Measurements from ENCODE around the gene THBS2.

DNA sequence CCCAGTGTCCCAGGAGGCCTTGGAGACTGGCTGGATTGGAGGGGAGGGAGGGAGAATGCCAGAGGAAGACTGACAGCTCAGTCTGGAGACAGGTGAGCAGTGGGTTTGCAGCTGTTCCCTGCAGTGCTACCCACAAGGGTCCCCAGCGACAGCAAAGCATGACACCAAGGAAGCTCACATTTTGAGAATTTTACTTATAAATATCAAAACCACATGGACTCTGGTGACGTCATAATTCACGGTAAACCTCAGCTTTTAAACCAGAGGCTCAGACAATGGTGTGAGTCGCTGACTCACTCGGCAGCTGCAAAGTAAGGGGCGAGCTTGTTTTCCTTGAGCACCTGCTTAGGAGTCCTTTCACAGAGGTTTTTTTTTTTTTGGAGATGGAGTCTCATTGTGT is 65.2 kb downstream of the THBS2 start:
- TF ChIP-seq, protein P1, sequence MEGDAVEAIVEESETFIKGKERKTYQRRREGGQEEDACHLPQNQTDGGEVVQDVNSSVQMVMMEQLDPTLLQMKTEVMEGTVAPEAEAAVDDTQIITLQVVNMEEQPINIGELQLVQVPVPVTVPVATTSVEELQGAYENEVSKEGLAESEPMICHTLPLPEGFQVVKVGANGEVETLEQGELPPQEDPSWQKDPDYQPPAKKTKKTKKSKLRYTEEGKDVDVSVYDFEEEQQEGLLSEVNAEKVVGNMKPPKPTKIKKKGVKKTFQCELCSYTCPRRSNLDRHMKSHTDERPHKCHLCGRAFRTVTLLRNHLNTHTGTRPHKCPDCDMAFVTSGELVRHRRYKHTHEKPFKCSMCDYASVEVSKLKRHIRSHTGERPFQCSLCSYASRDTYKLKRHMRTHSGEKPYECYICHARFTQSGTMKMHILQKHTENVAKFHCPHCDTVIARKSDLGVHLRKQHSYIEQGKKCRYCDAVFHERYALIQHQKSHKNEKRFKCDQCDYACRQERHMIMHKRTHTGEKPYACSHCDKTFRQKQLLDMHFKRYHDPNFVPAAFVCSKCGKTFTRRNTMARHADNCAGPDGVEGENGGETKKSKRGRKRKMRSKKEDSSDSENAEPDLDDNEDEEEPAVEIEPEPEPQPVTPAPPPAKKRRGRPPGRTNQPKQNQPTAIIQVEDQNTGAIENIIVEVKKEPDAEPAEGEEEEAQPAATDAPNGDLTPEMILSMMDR (IDR thresholded peaks at IDR 0.05): no peak
- TF ChIP-seq EZH2 (IDR thresholded peaks at IDR 0.05): no peak
